B cell (primary cell): ENCODE data around the gene PTPN23. TPM values are rescaled to one million over a fixed set of nuclear protein-coding genes. Genes with fewer than 3 reads are reported as not detected.

ENCODE experiments used
- ATAC-seq: fragments of 200-7000 bp; cut with Tn5 transposase; one replicate; pipeline ENCODE4 v1.10.0; 2021; ENCODE audit warnings: low read depth, mild to moderate bottlenecking, moderate number of reproducible peaks, moderate library complexity
- CTCF ChIA-PET: fragments of 350-600 bp; sonication (Branson Sonifier 250); formaldehyde crosslinking; loops from one replicate; lab custom pipeline; 2021; ENCODE audit warnings: antibody characterized with exemption, inconsistent platforms; lab: Charles Lee
- POLR2A ChIA-PET: fragments of 350-600 bp; sonication (Branson Sonifier 250); formaldehyde crosslinking; loops from one replicate; lab custom pipeline; 2021; ENCODE audit warnings: antibody characterized with exemption; lab: Charles Lee
- DNase-seq: peaks from one replicate; pipeline ENCODE4 v3.0.0; 2013
- H2AFZ ChIP-seq: 2 replicates; pipeline ENCODE4 v1.6.1; 2012; ENCODE audit warnings: mild to moderate bottlenecking, low read depth, low read length; ENCODE audit not compliant: insufficient read depth, poor library complexity, severe bottlenecking
- H3K27ac ChIP-seq, 2 donors: 1 replicate in 1 of 2; 2 replicates in 1 of 2; pipeline ENCODE4 v1.5.1; 2012 to 2013; ENCODE audit warnings: low read length in 2 of 2, mild to moderate bottlenecking in 2 of 2, moderate library complexity in 1 of 2
- H3K27me3 ChIP-seq, 4 experiments: fragments of 200-600 bp in 1 of 4; sonication (generic) in 1 of 4; replicated peaks in 1 of 4; 1 replicate in 2 of 4; 2 replicates in 2 of 4; pipeline versions ENCODE4 v1.6.1 to v1.7.0; 2013 to 2016; ENCODE audit warnings: low read length in 3 of 4, mild to moderate bottlenecking in 2 of 4, mixed read lengths in 1 of 4, moderate library complexity in 1 of 4; ENCODE audit not compliant: insufficient read depth in 4 of 4, control insufficient read depth in 3 of 4; ENCODE audit errors: control extremely low read depth in 1 of 4
- H3K36me3 ChIP-seq, 2 experiments: replicated peaks in 1 of 2; 1 replicate in 1 of 2; 2 replicates in 1 of 2; pipeline versions ENCODE4 v1.6.1 to v1.7.1; 2013; ENCODE audit warnings: low read length in 1 of 2; ENCODE audit not compliant: insufficient read depth in 2 of 2, control insufficient read depth in 1 of 2; ENCODE audit errors: control extremely low read depth in 1 of 2, extremely low read depth in 1 of 2
- H3K4me1 ChIP-seq, 2 donors: fragments of 200-600 bp in 1 of 2; sonication (generic) in 1 of 2; 1 replicate in 1 of 2; 2 replicates in 1 of 2; pipeline versions ENCODE4 v1.5.1 to v1.6.1; 2013 to 2017; ENCODE audit warnings: low read length in 2 of 2; ENCODE audit not compliant: control insufficient read depth in 2 of 2, insufficient read depth in 2 of 2
- H3K4me2 ChIP-seq: replicated peaks from 2 replicates; pipeline ENCODE3; 2012; ENCODE audit warnings: mild to moderate bottlenecking, low read depth, low read length; ENCODE audit not compliant: poor library complexity, severe bottlenecking
- H3K4me3 ChIP-seq, 5 experiments: fragments of 200-600 bp in 1 of 5; sonication (generic) in 1 of 5; 1 replicate in 3 of 5; 2 replicates in 2 of 5; pipeline versions ENCODE4 v1.5.1 to v1.7.0; 2011 to 2016; ENCODE audit warnings: low read length in 4 of 5, mild to moderate bottlenecking in 4 of 5, low read depth in 2 of 5, control low read depth in 1 of 5, moderate library complexity in 1 of 5; ENCODE audit not compliant: insufficient read depth in 1 of 5; ENCODE audit errors: control extremely low read depth in 1 of 5, extremely low read depth in 1 of 5
- H3K79me2 ChIP-seq: fragments of 200-600 bp; sonication (generic); one replicate; pipeline ENCODE4 v1.6.0; 2016; ENCODE audit warnings: low read length; ENCODE audit not compliant: control insufficient read depth, insufficient read depth
- H3K9ac ChIP-seq: fragments of 200-600 bp; sonication (generic); 2 replicates; pipeline ENCODE4 v1.6.1; 2017; ENCODE audit warnings: mild to moderate bottlenecking, low read length, moderate library complexity
- H3K9me3 ChIP-seq, 3 donors: one replicate each; pipeline versions ENCODE4 v1.6.1 to v1.7.1; 2013; ENCODE audit warnings: low read length in 2 of 3; ENCODE audit not compliant: control insufficient read depth in 2 of 3, insufficient read depth in 1 of 3; ENCODE audit errors: control extremely low read depth in 1 of 3
- H4K20me1 ChIP-seq: 2 replicates; pipeline ENCODE4 v1.6.0; 2012; ENCODE audit warnings: mild to moderate bottlenecking, low read length; ENCODE audit not compliant: insufficient read depth, control insufficient read depth, poor library complexity, severe bottlenecking
- H3K27ac Mint-ChIP-seq: one replicate; pipeline ENCODE4 v1.8.0; 2021; ENCODE audit warnings: mixed read lengths
- H3K27me3 Mint-ChIP-seq: one replicate; pipeline ENCODE4 v1.8.0; 2021; ENCODE audit warnings: mixed read lengths
- H3K4me1 Mint-ChIP-seq: one replicate; pipeline ENCODE4 v1.8.0; 2021; ENCODE audit warnings: mixed read lengths
- H3K4me3 Mint-ChIP-seq: one replicate; pipeline ENCODE4 v1.8.0; 2021; ENCODE audit warnings: mixed read lengths
- H3K9me3 Mint-ChIP-seq: one replicate; pipeline ENCODE4 v1.8.0; 2022; ENCODE audit warnings: mixed read lengths; ENCODE audit not compliant: insufficient read depth
- EZH2 ChIP-seq: IDR thresholded peaks from 2 replicates; pipeline ENCODE4 v1.6.1; 2012; ENCODE audit warnings: borderline replicate concordance, low read depth, mild to moderate bottlenecking, moderate library complexity, low read length; ENCODE audit not compliant: insufficient read depth, poor library complexity, severe bottlenecking
- WGBS: methylation state at CpG from one replicate; pipeline ENCODE4 v1.1.5; 2013; ENCODE audit warnings: missing lambda C conversion rate; ENCODE audit not compliant: insufficient coverage; 5-methylcytosine and 5-hydroxymethylcytosine counted together
- intact Hi-C: fragments of 100-400 bp; cut with micrococcal nuclease; formaldehyde crosslinking; loops from one replicate; pipeline ENCODE4 v1.10.0; 2022
- polyA plus RNA-seq: library from polyadenylated mRNA; depleted of rRNA; stranded (reverse); fragments of >200 nt; gene quantifications from 2 replicates; pipeline ENCODE4 v1.2.3, GENCODE V29; 2012
- total RNA-seq, 2 donors: library from RNA; stranded (reverse); fragments of 120-200 nt in 1 of 2; gene quantifications; 1 replicate in 1 of 2; 2 replicates in 1 of 2; pipeline versions ENCODE4 v1.2.3 to v1.2.4, GENCODE V29; 2013 to 2022
- TF ChIP-seq, protein P1 (sequence below): fragments of 200-600 bp; IDR thresholded peaks from one replicate; pipeline ENCODE4 v1.8.0; 2022; ENCODE audit warnings: antibody characterized with exemption, mild to moderate bottlenecking

PTPN23 gene
- total and polyA plus RNA-seq, 2 donors (not counting 1 experiment from before 2014, with no cell fraction given), result 21.3 to 68.8 TPM

DNA sequence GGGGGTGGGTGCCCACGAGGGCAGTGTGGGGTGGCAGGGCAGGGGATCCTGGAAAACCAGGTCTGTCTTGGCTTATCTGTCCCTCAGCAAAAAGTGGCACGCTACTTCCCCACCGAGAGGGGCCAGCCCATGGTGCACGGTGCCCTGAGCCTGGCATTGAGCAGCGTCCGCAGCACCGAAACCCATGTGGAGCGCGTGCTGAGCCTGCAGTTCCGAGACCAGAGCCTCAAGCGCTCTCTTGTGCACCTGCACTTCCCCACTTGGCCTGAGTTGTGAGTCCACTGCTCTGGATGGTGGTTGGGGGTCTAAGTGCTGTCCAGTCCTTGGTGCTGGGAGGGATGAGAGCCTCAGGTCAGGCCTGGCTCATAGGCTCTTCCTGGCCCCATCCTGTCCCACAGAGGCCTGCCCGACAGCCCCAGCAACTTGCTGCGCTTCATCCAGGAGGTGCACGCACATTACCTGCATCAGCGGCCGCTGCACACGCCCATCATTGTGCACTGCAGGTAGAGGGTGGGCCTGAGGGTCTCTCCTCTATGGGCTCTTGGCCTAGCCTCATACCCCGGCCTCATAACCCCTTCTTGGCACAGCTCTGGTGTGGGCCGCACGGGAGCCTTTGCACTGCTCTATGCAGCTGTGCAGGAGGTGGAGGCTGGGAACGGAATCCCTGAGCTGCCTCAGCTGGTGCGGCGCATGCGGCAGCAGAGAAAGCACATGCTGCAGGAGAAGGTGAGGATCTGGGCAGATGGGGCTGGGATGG is 31.1 kb downstream of the PTPN23 start:
- H3K4me1 Mint-ChIP-seq, result peaks cover 18% of the 10 kb centered on the region
- no peak for TF ChIP-seq EZH2
- TF ChIP-seq, protein P1, sequence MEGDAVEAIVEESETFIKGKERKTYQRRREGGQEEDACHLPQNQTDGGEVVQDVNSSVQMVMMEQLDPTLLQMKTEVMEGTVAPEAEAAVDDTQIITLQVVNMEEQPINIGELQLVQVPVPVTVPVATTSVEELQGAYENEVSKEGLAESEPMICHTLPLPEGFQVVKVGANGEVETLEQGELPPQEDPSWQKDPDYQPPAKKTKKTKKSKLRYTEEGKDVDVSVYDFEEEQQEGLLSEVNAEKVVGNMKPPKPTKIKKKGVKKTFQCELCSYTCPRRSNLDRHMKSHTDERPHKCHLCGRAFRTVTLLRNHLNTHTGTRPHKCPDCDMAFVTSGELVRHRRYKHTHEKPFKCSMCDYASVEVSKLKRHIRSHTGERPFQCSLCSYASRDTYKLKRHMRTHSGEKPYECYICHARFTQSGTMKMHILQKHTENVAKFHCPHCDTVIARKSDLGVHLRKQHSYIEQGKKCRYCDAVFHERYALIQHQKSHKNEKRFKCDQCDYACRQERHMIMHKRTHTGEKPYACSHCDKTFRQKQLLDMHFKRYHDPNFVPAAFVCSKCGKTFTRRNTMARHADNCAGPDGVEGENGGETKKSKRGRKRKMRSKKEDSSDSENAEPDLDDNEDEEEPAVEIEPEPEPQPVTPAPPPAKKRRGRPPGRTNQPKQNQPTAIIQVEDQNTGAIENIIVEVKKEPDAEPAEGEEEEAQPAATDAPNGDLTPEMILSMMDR, result no peak
- H3K27me3 Mint-ChIP-seq, result no peaks in the 10 kb centered on the region
- ATAC-seq (no peak), DNase-seq (no peak)
- no peak overlapping the region for H3K4me3 Mint-ChIP-seq
- no peak overlapping the region for H3K27ac ChIP-seq
- H3K79me2 ChIP-seq, result no peaks in the 10 kb centered on the region
- no peaks in the 10 kb centered on the region for H4K20me1 ChIP-seq
- H3K9me3 ChIP-seq, result no peaks in the 10 kb centered on the region
- ChIA-PET CTCF (interaction anchor here (1.7 kb wide), 1 partner anchor 9 kb away, joined by 4 read pairs; no protein-coding TSS in a partner anchor), POLR2A (no interaction called here)
- no peak overlapping the region for H2AFZ ChIP-seq
- no peak overlapping the region for H3K4me2 ChIP-seq
- peaks cover 0 to 77% of the 10 kb centered on the region in 2 experiments for H3K36me3 ChIP-seq
- H3K4me1 ChIP-seq, result peaks cover 7 to 13% of the 10 kb centered on the region in 2 donors
- no peak overlapping the region for H3K9ac ChIP-seq
- no peaks in the 10 kb centered on the region for H3K9me3 Mint-ChIP-seq
- H3K27me3 ChIP-seq, result no peaks in the 10 kb centered on the region
- H3K27ac Mint-ChIP-seq, result peak overlapping the region; percentile 63
- WGBS, result 97% methylated on average over 24 of the region's 24 CpGs
- intact Hi-C loops, result no loop called here
- no peak overlapping the region for H3K4me3 ChIP-seq

- Histone ChIP-seq H2AFZ (no peak overlapping the region), H3K27me3 (no peaks in the 10 kb centered on the region), H3K36me3 (peaks cover 0 to 77% of the 10 kb centered on the region in 2 experiments), H3K4me1 (peaks cover 7 to 13% of the 10 kb centered on the region in 2 donors), H3K9me3 (no peaks in the 10 kb centered on the region), H3K9ac (no peak overlapping the region), H4K20me1 (no peaks in the 10 kb centered on the region), H3K79me2 (no peaks in the 10 kb centered on the region), H3K27ac (no peak overlapping the region), H3K4me3 (no peak overlapping the region), H3K4me2 (no peak overlapping the region)
- Mint-ChIP-seq H3K9me3 (no peaks in the 10 kb centered on the region), H3K4me1 (peaks cover 18% of the 10 kb centered on the region), H3K27me3 (no peaks in the 10 kb centered on the region), H3K4me3 (no peak overlapping the region), H3K27ac (no peak overlapping the region)
- intact Hi-C loops, result no loop called here
- no peak for DNase-seq
- ATAC-seq, result no peak
- ChIA-PET POLR2A (no interaction called here), CTCF (interaction anchor here (1.7 kb wide), 1 partner anchor 8 kb away, joined by 4 read pairs; no protein-coding TSS in a partner anchor)
- TF ChIP-seq, protein P1, result no peak
- TF ChIP-seq EZH2, result no peak
- 93% methylated on average over 5 of the region's 5 CpGs for WGBS
These were observed 31.6 kb downstream of the PTPN23 start for GRCh38 chr3:47412453-47412756.
